Activated CD8-positive, alpha-beta memory T cell treated with anti-CD3 and anti-CD28 coated beads for 24 hours (primary cell): Measurements from ENCODE around the gene SERAC1.

Experiments
- DNase-seq: peaks from one replicate; pipeline ENCODE4 v3.0.0-alpha.2; 2020

Gene SERAC1

GRCh38 chr6:158072083-158072721 lies 95.9 kb downstream of the SERAC1 start:
- peak; percentile 88 for DNase-seq

GRCh38 chr6:158071121-158072082 lies 96.7 kb downstream of the SERAC1 start:
- DNase-seq: no peak

DNA sequence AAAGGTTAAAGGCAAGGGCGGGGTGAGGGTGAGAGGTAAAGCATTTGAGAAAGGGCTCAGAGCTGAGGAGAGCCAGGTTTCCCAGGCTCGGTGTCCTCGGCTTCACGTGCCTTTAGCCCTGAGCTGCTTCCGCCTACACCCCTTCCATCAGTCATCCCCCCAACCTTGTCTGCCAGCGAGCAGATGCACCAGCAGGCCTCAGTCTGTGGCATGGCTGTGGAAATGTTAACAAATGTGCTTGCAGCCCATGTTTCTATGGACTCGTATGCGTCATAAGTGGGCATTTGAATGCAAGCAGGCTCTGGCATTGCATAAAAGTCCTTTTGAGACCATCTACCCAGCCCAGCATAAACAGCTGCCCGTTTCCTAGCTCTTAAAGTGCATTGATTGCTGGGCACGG lies 97.5 kb downstream of the SERAC1 start:
- DNase-seq: no peak

- no peak for DNase-seq
Observed at GRCh38 chr6:158069800-158070195, 98.3 kb downstream of the SERAC1 start.

- DNase-seq: no peak
Observed at GRCh38 chr6:158068893-158069799, 98.9 kb downstream of the SERAC1 start.

DNA sequence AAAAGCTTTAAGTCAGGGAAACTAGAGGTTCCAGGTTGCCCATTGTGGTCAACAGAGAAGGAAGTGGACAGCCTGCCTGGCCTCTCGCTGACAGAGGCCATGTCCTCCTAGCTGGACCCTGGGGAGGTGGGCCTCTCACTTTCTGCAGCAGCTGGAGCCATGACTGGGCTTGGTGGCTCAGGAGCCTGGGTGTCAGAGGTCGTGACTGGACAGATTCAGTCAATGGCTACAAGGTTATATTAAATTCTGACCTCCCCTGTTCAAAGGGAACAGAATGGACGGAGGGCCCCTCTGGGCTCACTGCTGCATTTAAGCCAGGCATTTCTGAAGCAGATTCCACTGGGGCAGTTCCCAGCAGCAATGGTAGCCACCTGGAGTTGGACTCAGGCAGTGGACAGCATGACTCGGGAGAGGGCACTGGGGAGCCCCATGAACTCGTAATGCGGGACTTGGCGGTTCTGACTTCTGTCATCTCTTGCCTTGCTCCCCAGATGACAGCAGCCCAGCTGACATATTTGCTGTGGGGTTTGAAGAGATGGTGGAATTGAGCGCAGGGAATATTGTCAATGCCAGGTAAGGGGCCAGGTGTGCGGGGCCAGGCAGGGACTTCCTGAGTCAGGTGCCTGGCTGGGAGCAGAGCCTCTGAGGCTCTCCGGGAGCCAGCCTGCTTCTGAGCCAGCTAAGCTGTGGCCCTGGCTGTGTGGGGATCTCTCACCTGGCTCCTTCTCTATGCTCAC lies 99.7 kb downstream of the SERAC1 start:
- no peak for DNase-seq

GRCh38 chr6:158067436-158068015 lies 100.5 kb downstream of the SERAC1 start:
- DNase-seq: no peak

DNA sequence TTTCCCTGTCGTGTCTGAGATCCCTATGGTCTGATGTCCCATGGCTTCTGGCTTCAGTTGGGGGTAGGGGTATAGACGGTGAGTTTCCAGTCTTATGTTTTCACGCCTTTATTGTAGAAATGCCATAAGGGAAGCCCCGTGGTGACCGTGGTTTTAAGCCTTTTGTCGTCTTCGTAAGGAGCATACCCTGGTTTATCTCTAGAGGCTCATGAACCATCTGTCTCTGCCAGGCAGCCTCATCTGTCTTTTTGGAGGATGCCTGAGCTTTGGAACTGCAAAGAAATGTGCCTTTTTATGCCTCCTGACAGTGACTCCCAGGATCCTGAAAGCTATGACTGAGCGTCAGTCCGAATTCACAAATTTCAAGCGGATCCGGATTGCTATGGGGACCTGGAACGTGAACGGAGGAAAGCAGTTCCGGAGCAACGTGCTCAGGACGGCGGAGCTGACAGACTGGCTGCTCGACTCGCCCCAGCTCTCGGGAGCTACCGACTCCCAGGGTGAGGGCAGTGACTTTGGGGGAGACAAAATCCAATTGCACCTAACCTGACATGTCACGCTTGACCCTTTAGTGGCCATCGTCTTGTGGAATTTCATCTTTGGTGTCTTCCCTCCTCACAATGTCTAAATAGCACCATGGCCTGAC lies 101.8 kb downstream of the SERAC1 start:
- no peak for DNase-seq

DNA sequence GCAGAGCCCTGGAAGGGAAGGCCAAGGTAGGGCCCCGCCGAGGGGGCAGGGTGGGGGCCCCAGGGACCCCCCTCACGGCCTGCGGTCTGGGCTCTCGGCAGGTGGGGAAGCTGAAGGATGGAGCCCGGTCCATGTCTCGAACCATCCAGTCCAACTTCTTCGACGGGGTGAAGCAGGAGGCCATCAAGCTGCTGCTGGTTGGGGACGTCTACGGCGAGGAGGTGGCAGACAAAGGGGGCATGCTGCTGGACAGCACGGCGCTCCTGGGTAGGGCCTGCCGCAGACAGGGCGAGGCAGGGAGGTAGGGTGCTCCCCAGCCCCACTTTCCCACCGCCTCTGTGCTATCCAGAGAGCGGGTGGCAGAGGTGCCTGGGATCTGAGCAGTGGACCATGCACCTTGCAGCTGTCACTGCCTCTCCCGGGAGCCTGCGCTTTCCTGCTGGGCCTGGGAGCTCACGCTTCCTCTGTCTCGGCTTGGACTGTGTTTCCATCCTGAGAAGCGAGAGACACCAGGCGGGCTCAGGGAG lies 103.3 kb downstream of the SERAC1 start:
- DNase-seq: no peak

GRCh38 chr6:158063736-158064135 lies 104.3 kb downstream of the SERAC1 start:
- no peak for DNase-seq

DNA sequence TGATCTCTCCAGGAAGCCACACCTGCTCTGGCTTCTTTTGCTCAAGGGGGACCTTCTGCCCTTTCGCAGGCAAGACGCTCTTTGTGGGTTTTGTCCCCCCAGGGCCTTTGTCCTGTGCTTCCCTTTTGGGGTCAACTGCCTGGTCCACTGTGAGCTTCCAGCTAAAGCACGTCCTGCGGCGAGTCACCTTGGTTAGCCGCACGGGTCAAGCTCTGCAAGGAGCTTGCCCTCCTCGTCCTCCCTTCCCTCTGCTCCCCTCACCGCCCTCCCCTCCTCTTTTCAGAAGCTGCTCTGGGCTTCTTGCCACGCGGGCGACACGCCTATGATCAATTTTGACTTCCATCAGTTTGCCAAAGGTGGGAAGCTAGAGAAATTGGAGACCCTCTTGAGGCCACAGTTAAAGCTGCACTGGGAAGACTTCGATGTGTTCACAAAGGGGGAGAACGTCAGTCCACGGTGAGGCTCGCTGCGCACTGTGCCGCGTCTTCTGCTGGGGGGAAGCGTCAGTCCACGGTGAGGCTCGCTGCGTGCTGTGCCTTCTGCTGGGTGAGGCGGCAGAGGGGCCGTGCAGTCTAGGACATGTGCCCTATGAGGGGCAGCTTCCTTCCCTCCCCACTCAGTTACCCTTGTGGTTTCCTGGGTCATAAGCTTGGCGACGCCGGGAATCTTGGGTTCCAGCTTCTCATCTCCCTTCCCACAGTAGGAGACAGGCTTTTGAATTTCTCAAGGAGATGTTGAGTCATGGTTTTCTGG lies 106.2 kb downstream of the SERAC1 start:
- no peak for DNase-seq

- no peak for DNase-seq
Observed at GRCh38 chr6:158061361-158061708, 106.7 kb downstream of the SERAC1 start.

GRCh38 chr6:158060455-158061360 lies 107.4 kb downstream of the SERAC1 start:
- no peak for DNase-seq
